HG03558 (cell line): ENCODE measurements around the gene GORAB.

Source experiments
- ATAC-seq: cut with Tn5 transposase; IDR thresholded peaks from one replicate; pipeline ENCODE4 v1.9.1; 2021; ENCODE audit warnings: moderate number of reproducible peaks; ENCODE audit not compliant: unreplicated experiment; ENCODE audit errors: extremely low read depth

Gene GORAB

DNA sequence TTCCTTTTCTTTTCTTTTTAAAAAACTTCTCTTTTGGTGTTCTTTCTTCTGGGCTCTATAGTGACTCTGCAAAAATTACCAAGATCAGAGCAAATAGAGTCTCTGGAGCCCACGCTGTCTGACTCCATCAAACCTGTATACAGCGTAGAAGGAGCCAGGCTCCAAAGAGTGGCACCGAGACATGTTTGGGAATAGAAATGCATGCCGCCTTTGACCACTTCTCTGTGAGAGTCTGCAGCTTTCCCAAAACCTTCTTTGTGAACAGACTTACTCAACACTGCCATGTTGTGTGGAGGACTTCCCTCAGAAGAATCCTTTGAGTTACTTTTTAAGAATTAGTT lies 55.3 kb downstream of the GORAB start:
- ATAC-seq, result no peak

DNA sequence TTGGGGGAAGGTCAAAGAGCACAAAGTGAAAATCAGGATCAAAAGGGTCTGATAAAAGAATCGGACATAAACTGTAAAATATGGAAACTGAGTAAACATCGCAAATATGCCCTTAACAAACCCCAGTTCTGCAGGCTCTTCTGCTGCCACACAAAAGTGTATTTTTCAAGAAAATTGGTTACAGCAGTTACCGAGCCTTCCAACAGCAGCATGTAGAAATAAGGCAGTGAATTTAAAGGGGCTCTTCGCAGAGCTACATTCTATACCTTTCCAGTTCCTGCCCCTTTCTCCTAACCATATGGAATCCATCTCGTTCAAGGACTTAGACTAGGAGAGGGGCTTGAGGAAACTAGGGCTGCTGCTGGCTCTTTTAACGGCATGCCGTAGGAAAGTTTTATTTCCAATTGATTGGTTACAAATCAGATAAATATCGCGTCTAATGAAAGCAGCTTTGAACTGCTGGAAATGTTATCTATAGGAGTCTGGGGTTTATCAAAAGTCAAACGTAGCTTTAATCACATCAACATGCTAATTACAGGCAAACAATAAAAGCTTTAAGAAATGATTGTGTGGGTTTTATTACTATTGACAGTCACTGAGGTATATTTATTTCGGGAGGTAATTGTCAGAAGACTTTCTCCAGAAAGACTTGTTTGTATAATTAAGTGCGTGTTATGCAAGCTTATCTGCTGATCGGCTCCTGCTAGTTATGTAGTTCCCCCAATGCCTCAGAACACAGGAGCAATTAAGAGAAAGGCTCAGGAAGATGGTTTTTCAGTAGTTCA lies 59.1 kb downstream of the GORAB start:
- no peak for ATAC-seq

DNA sequence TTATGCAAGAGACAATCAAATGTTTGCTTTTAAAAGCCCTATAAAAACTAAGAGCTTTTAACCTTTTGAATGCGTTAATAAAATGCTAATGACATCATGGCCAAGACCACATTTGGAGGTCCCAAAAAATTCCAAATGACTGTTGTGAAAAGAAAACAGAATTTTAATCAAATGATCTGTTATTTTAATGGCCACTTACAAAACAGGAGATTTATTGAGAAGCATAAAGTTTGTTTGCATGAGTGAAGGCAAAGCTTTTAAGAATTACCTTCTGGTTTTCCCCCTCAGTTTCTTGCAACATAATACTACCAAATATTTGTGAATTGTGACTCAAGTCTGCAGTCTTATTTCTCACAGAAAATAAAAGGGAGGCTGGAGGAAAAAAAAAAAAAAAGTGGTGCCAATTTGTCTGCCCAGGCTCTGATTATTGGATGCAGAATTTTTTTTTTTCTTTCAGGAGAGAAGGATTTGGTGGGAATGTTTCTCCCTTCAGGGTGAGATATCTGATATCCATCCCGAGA lies 60.7 kb downstream of the GORAB start:
- no peak for ATAC-seq

DNA sequence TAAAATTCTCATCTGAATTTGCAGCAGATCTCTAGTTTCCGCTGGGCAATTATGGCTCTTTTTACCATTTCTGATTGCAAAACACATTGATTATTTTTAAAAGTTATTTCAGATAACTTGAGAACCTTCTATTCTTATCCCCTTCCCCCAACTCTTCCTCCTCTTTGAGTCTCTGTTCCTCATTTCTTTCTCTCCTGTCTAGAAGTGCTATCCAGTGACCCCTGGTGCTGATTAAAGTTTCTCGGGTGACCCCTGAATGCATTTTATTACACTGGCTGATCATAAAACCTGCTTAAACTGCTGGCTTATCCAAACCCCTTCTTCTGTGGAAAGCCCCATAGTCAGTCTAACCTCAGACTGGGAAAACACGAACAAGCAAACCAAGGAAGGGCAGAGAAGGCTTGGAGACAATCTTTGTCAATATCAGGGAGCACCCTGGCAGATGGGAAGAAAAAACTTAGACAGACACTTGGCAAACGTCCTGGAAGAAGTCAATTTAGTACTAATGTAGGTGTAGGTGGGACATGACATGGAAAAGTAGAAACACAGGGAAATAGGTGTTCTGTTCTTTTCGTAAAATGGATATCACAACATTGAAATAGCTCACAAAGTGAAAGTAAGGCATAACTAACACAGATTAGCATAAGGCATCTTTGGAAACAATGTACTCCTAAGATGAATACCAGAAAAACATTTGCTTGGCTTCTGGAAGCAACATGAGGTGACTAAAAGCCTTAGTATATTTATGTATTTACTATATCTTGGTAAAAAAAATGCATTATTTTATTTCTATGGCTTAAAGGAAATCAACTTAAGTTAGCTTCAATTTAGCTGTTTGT lies 61.4 kb downstream of the GORAB start:
- no peak for ATAC-seq

DNA sequence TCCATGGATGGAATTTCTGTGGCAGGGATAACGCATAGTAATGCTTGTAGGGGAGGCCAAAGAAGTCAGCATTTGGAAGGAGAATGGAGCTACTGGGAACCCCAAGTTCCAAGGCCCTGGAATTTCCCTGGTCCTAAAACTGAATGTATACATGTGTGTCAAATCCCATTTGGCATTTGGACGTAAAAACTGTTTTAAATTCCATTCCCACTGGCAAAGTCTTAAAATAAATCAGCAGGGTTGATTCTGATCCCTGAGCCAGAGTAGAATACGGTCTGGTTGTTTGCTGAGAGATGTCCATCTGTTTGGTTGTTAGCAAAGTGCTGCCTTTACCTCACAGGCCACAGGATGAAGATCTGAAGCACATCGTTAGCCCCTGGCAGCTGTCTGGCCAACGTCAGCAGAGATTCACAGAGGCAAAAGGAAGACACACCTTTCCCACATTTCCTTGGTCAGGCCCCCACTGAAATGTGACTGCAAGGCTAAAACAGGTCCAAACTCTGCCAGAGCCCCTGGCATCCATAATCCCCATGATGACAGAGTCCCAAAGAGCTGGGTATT lies 62.2 kb downstream of the GORAB start:
- ATAC-seq, result no peak

DNA sequence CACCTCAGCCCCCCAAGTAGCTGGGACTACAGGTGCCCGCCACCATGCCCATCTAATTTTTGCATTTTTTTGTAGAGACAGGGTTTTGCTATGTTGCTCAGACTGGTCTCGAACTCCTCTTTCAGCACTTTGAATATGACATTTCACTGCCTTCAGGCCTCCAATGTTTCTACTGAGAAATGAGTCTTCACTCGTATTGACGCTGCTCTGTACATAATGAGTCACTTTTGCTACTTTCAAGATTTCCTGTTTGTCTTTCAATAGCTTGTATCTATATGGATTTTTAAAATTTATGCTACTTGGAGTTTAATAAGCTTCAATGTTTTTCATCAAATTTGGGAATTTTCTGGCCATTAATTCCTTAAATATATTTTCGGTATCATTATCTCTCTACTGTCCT lies 64.7 kb downstream of the GORAB start:
- ATAC-seq, result no peak

DNA sequence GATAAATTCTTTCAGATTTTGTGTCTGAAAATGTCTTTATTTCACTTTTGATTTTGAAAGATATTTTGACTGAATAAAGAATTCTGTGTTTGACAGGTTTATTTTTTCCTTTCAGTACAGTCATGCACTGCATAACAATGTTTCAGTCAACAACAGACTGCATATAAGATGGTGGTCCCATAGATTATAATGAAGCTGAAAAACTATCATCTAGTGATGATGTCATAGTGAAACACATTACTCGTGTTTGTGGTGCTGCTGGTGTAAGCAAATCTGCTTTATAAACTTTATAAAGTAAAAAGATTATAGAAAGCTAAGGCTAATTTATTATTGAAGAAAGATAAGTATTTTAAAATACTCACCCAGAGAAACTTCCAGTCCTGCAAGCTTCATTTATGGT lies 66.7 kb downstream of the GORAB start:
- no peak for ATAC-seq

DNA sequence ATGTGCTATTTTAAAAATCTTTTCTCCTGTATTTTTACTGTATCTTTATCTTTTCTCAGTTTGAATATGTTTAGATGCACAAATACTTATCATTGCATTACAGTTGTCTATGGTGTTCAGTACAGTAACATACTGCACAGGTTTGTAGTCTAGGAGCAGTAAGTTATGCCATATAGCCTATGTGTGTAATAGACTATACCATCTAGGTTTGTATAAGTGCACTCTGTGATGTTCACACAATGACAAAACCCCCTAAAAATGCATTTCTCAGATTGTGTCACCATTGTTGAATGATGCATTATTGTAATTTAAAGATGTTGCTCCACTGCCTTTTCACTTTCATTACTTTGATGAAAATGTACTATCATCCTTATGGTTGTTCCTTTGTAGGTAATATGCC lies 67.1 kb downstream of the GORAB start:
- no peak for ATAC-seq

DNA sequence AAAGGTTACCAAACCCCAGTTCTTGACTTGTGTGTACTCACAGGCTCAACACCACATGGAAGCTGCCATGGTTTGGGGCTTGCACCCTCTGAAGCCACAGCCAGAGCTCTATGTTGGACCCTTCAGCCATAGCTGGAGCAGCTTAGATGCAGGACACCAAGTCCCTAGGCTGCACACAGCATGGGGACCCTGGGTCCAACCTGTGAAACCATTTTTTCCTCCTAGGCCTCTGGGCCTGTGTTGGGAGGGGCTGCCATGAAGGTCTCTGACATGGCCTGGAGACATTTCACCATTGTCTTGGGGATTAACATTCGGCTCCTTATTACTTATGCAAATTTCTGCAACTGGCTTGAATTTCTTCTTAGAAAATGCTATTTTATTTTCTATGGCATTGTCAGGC lies 69.9 kb downstream of the GORAB start:
- no peak for ATAC-seq
